GM18526 (cell line): ENCODE measurements around the gene TYMS.

Experiments
- POLR2A ChIP-seq: IDR thresholded peaks from 3 replicates; pipeline ENCODE4 v1.6.1; 2011; ENCODE audit not compliant: insufficient read length; ENCODE audit errors: extremely low read depth

The TYMS gene

DNA sequence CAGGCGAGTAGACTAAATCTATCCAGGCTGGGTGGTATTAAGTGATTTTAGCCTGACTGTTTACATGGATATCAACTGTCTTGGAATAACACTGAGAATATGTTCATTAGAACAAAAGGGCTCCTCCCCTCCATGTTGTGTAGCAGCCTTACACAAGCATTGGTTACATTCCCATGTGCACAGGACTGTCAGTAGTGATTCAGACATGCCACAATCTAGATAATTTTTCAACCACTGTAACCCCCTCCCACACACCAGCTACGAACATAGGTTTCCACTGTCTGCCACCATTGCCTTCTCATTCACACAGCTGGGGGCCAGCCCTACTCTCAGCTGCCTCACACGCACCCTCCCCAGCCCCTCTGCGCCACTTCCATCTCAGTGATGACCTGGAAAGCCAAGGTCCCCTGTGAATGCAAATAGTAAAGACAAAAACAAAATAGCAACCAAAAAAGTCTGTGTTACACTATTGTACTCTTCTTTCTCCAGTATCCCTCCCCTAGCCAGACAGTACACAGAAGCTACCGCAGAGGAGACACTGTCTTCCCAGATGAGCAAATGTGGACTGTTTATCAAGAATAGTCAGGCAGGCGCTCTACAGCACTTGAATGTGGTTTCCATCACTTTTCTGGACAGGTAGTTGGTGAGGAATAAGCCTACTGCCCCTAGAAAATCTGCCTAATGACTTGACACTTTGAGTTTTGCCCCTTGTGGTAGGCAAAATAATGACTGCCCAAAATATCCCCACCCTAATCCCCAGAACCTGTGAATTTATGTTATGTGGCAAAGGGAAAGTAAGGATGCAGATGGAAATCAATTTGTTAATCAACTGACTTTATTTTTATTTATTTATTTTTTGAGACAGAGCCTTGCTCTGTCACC, 27.9 kb upstream of the TYMS start:
- TF ChIP-seq POLR2A = no peak

DNA sequence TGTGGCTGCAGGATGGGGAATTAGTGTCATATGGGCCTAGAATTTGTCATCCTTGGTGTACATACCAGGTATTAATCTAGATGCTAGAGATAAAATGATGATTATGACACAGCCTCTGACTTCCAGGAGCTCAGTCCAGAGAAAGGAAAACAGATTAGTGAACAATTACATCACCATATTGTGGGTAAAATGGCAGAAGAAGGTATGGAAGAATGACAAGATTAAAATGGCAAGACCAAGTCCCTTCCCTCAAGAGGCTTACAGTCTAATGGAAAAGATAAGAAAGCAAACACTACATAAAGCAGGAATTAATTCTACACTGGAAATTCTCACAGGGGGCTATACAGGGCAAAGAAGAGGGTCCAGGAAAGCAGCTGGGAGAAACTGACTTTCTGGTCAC, 25.9 kb upstream of the TYMS start:
- TF ChIP-seq POLR2A = no peak

DNA sequence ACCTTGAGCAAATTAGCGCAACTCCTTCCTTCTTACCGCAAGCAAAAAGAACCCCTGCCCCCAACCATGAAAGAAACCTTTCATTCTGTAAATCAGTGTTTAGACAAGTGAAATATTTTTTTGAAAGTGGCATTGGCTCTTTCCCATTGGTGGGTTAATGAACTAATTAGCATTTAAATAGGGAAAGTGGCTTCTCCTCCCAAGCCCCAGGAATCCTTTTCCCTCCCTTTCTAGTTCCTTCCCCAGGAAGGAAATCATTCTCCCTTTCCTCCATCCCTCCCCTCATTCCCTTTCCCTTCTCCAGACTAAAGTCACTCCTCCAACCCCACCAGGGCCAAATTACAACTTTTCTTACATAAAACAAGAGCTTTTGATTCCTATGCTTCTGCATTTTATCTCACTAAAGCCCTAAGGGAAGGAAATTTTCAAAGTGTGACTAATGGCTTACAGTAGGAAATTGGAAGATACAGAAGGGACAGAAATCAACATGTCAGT, 22.9 kb upstream of the TYMS start:
- no peak for TF ChIP-seq POLR2A

DNA sequence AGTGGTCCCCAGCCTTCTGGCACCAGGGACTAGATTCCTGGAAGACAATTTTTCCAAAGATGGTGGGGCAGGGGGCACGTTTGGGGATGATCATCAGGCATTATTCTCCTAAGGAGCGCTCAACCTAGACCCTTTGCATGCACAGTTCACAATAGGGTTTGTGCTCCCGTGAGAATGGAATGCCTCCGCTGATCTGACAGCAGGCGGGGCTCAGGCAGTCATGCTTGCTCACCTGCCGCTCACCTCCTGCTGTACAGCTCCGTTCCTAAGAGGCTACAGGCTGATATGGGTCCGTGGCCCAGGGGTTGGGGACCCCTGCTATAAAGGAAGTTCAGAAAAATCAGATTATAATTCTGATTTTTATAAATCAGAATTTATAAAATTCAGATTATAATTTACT, 22.3 kb upstream of the TYMS start:
- no peak for TF ChIP-seq POLR2A

DNA sequence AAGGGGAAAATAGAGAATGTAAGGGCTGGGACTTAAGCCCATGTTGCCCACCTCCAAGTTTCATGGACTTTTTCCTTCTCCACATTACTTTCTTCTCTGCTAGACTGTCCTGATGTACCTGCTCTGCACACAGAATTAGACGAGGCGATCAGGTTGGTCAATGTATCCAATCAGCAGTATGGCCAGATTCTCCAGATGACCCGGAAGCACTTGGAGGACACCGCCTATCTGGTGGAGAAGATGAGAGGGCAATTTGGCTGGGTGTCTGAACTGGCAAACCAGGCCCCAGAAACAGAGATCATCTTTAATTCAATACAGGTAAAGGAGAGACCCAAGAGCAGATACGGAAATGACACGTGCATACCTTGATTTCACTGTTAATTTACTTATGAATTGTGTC, 16.2 kb upstream of the TYMS start:
- TF ChIP-seq POLR2A = no peak

DNA sequence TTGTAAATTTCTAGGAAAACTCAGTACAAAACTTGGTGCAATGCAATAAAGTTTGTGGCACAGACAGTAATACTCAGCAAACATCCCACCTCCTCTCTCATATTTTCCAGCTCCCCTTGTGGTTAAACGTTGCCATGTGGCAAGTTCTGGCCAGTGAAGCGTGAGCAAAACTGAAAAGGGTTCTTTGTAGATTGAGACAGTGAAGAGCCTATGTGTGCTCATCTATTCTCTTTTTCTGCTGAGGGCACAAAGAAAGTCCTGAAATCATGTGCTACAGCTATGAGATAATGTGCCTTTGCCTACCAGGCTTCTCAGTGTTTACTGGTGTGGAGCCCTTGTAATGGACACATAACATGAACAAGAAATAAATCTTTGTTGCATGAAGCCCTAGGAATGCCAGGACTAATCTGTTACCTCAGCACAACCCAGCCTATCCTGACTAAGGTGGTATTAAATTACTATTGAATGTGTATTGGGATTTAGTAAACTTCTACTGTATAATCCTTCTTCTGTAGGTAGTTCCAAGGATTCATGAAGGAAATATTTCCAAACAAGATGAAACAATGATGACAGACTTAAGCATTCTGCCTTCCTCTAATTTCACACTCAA, 13.0 kb upstream of the TYMS start:
- TF ChIP-seq POLR2A = no peak

DNA sequence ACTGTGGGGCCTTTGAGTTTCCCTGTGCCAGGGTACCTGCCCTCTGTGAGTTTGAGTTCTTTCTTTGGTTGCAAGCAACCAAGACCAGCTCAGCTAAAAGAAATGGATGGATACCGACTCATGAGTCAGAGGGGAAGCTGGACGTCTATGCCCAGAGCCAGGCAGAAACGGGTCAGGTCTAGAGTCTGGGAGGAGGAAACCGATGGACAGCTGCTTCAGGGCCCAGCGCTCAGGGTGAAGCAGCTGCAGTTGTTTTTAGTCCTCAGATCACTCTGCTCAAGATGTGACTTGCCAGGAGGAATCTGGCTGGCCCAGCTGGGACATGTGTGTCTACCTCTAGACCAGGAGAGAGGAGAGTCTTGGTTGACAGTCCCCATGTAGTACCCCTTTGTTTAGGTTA, 10.1 kb upstream of the TYMS start:
- TF ChIP-seq POLR2A = no peak

DNA sequence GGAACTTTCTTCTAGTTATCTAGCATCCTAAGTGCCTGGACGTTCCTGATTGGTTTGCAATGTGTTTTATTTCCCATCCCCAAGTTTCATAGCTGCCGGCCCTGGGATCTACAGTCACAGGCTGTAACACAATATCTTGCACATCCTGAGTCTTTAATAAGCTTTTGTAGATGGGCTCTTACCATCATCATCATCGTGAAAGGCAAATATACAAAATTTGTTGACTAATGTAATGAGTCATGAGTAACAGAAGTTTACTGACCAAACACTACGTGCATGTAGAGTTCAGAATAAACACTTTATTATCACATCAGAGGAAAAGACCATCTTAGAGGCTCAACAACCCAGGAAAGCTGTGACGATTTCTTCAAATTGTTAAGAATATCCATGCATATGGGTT, 8.1 kb upstream of the TYMS start:
- TF ChIP-seq POLR2A = no peak

DNA sequence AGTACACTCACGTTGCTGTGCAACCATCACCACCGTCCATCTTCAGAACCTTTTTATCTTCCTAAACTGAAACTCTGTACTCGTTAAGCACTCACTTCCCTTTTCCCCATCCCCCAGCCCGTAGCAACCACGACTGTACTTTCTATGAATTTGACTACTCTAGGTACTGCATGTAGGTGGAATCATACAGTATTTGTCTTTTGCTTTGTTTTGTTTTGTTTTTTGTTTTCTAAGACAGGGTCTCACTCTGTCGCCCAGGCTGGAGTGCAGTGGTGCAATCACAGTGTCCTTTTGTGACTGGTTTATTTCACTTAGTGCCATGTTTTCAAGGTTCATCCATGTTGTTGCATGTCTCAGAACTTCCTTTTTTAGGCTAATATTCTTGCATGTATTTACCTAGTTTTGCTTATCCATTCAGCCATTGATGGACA, 7.0 kb upstream of the TYMS start:
- no peak for TF ChIP-seq POLR2A

DNA sequence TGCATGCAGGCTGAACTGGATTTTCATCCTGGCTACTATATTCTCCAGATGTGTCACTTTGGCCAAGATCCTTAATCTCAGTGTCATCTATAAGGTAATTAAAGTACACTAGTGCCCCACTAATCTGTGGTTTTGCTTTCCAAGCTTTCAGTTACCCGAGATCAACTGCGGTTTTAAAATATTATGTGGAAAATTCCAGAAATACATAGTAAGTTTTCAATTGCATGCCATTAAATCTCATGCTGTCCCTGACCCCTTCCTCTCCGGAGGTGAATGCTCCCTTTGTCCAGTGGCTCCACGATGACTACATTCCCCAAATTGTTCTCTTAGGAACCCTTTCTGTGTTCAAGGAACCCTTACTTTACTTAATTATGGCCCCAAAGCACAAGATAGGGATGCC, 5.3 kb upstream of the TYMS start:
- no peak for TF ChIP-seq POLR2A

DNA sequence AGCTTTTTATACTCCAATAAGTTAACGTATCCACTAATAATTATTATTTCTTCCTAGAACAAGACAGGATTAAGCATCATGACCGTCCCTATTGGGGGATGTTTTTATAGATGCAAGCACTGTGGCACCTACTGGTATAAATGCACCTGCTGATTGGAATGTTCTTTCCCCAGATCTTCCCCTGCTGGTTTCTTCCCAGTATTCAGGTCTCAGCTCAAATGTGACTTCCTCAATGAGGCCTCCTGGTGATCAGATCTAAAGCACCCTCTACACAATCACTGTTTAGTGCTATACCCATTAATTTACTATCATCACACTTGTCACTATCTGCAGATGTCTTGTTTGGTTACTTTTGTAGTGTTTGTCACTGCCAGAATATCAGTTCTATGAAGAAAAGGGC, 3.9 kb upstream of the TYMS start:
- TF ChIP-seq POLR2A = no peak

DNA sequence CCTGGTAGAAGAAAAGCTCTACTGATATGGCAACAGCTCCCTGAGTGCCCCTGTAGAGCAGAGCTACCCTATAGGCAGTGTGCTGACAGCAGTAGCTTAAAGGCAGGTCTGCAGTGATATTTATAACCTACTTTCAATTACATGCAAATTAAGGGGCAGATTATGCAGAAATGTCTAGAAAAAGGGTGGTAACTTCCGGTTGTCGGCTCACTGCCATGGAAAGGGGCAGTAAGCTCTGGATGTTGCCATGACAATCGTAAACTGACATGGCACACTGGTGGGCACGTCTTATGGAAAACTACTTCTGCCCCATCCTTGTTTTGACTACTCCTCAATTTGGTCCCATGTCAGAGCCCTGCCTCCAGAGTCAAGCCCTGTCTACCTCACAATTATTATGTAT, 2.9 kb upstream of the TYMS start:
- no peak for TF ChIP-seq POLR2A

DNA sequence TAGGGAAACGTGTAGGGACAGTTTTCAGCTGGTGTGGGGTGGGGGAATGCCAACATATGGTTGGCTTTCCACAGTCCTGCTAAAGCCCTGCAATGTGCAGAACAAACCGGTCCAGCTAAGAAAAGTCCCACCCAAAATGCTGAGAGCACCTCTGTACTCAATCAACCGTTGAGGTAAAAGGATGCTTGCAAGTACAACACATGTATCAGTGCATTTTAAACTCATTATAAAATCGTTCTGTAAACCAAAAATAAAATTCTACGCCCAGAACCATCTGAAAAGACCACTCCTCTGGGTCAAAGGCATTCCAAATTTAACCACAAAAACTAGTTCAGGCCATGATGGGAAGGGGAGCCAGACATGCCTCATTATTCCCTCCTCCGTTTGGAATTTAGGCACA, 2.0 kb upstream of the TYMS start:
- no peak for TF ChIP-seq POLR2A

DNA sequence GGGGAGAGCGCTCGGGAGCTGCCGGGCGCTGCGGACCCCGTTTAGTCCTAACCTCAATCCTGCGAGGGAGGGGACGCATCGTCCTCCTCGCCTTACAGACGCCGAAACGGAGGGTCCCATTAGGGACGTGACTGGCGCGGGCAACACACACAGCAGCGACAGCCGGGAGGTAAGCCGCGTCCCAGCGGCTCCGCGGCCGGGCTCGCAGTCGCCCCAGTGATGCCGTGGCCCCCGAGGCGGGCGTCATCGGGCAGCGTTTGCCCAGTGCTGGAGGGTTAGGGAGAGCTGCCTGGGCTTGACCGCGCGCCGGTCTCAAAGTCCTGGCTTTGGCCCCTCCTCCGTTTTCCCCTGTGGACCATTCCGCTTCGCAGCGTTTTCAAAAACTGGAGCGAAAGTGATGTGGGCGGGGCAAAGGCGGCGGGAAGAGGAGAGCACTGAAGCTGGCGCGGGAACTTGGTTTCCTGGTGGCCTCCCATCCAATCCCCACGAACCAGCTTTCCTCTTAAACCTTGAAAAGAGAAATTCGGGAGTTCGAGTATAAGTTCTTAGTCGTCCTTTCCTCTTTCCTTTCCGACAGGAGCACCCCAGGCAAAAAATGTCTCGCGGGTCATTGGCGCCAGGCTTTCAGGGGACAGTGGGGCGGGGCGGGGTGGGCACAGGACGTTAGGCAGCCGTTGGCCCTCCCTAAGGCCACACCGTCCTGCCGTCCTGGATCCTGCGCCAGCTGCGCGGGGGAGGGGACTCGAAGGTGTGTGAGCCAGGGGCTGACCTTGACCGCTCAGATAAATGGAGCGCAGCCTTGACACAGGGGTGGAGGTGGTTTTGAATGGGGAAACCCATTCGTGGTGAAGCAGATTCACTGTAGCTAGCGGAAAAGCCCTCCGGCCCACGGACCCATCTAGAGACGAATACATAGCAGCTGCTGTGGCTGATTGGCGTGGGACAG, 821 bp downstream of the TYMS start:
- peak; percentile 62 for TF ChIP-seq POLR2A

DNA sequence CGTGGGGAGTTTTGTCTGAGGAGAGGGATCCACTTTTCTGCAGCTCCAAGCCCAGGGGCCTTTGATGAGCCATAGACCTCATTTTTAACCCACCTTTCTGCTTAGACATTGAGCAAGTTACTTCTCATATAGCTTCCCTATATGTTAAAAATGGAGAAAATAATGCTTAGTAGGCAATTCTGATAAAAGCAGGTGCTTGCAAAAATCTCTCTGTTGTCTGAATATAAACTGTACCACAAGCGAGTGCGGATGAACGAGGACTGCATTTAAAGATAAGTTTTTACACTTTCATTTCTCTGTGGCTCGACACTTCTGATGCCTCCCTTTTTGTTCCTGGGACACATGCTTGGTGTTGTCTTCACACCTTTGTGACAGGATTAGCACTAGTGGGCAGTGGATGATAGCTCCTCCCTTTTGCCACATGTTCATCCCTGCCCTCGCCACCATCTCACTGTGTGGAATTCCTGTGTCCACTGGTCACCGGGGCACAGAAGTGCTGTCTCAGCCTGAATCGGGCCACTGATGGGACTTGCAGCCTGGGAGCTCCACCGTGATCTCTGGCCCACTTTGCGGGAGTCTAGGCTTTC, 1.6 kb downstream of the TYMS start:
- TF ChIP-seq POLR2A = no peak
